H1 (cell line): ENCODE data around the gene GIMAP7. TPM values are rescaled to one million over a fixed set of nuclear protein-coding genes. Genes with fewer than 3 reads are reported as not detected.

Experiments
- CTCF ChIA-PET: fragments of 300-600 bp; sonication (Branson Sonifier 250); formaldehyde crosslinking; loops from one replicate; lab custom pipeline; 2021; ENCODE audit not compliant: partially characterized antibody; lab: Charles Lee
- POLR2A ChIA-PET: fragments of 300-600 bp; sonication (Branson Sonifier 250); formaldehyde crosslinking; loops from one replicate; lab custom pipeline; 2021; ENCODE audit warnings: inconsistent platforms; ENCODE audit not compliant: partially characterized antibody; lab: Charles Lee
- DNase-seq, 2 experiments: peaks; one replicate each; pipeline versions ENCODE4 v3.0.0 to v3.0.0-alpha.2; 2010 to 2022; ENCODE audit warnings: low spot score in 2 of 2, low read depth in 1 of 2, mixed read lengths in 1 of 2
- FAIRE-seq: peaks from 2 replicates; lab custom pipeline; 2011; peaks lifted over from hg19 to GRCh38; lab: Jason Lieb, UNC
- H2AFZ ChIP-seq: 2 replicates; pipeline ENCODE4 v1.8.1; 2012; ENCODE audit warnings: low read length, inconsistent platforms
- H2AK5ac ChIP-seq: 2 replicates; pipeline ENCODE4 v1.6.1; 2013; ENCODE audit warnings: low read depth, low read length
- H2BK120ac ChIP-seq: replicated peaks from 2 replicates; pipeline ENCODE3; 2013; ENCODE audit warnings: low read depth, low read length, inconsistent platforms
- H2BK12ac ChIP-seq: 2 replicates; pipeline ENCODE4 v1.6.1; 2013; ENCODE audit warnings: low read depth, low read length
- H2BK15ac ChIP-seq: 2 replicates; pipeline ENCODE4 v1.6.1; 2013; ENCODE audit warnings: low read length
- H2BK20ac ChIP-seq: 2 replicates; pipeline ENCODE4 v1.6.1; 2013; ENCODE audit warnings: low read length
- H2BK5ac ChIP-seq: 2 replicates; pipeline ENCODE4 v1.6.1; 2013; ENCODE audit warnings: low read depth, low read length
- H3K14ac ChIP-seq: 2 replicates; pipeline ENCODE4 v1.6.1; 2013; ENCODE audit warnings: inconsistent platforms; ENCODE audit not compliant: insufficient read length
- H3K18ac ChIP-seq: 2 replicates; pipeline ENCODE4 v1.6.1; 2013; ENCODE audit warnings: low read length; ENCODE audit errors: extremely low read depth
- H3K23ac ChIP-seq: 2 replicates; pipeline ENCODE4 v1.6.1; 2013; ENCODE audit warnings: inconsistent platforms; ENCODE audit not compliant: insufficient read length
- H3K23me2 ChIP-seq: 2 replicates; pipeline ENCODE4 v1.6.1; 2013; ENCODE audit warnings: low read depth, low read length
- H3K27ac ChIP-seq: 2 replicates; pipeline ENCODE4 v1.6.1; 2011; ENCODE audit warnings: low read depth, low read length, inconsistent platforms
- H3K27me3 ChIP-seq, 4 experiments: replicated peaks in 1 of 4; 1 replicate in 1 of 4; 2 replicates in 3 of 4; pipeline versions ENCODE4 v1.6.1 to v1.8.1; 2011 to 2013; ENCODE audit warnings: low read length in 3 of 4, mild to moderate bottlenecking in 3 of 4, inconsistent platforms in 2 of 4, mixed read lengths in 2 of 4, moderate library complexity in 1 of 4; ENCODE audit not compliant: control insufficient read depth in 3 of 4, insufficient read depth in 3 of 4; ENCODE audit errors: extremely low read depth in 1 of 4
- H3K36me3 ChIP-seq, 4 experiments: 2 replicates each; pipeline versions ENCODE4 v1.6.1 to v1.8.1; 2011 to 2013; ENCODE audit warnings: mild to moderate bottlenecking in 4 of 4, low read length in 3 of 4, moderate library complexity in 2 of 4, control low read depth in 1 of 4, inconsistent platforms in 1 of 4; ENCODE audit not compliant: insufficient read depth in 4 of 4, control insufficient read depth in 2 of 4
- H3K4ac ChIP-seq: replicated peaks from 2 replicates; pipeline ENCODE3; 2013; ENCODE audit warnings: low read length, low read depth, mixed read lengths, inconsistent platforms; ENCODE audit not compliant: insufficient read length
- H3K4me1 ChIP-seq, 4 experiments: replicated peaks in 1 of 4; 1 replicate in 1 of 4; 2 replicates in 3 of 4; pipeline versions ENCODE4 v1.6.1 to v1.8.1; 2011 to 2013; ENCODE audit warnings: low read length in 3 of 4, inconsistent platforms in 2 of 4, mixed read lengths in 1 of 4; ENCODE audit not compliant: insufficient read depth in 4 of 4, control insufficient read depth in 3 of 4
- H3K4me2 ChIP-seq, 2 experiments: 2 replicates each; pipeline versions ENCODE4 v1.6.1 to v1.8.1; 2011 to 2013; ENCODE audit warnings: low read depth in 2 of 2, low read length in 2 of 2, control low read depth in 1 of 2, inconsistent platforms in 1 of 2, mild to moderate bottlenecking in 1 of 2; ENCODE audit not compliant: insufficient read depth in 1 of 2
- H3K4me3 ChIP-seq, 4 experiments: fragments of 200-600, 300-600 bp in 1 of 4; sonication (generic), shearing (Covaris generic), sonication (Bioruptor Twin) in 1 of 4; 2 replicates each; pipeline versions ENCODE4 v1.5.1 to v1.8.1; 2011 to 2016; ENCODE audit warnings: low read length in 4 of 4, low read depth in 3 of 4, control low read depth in 2 of 4, inconsistent platforms in 2 of 4, mild to moderate bottlenecking in 2 of 4, mixed read lengths in 1 of 4, moderate library complexity in 1 of 4; ENCODE audit not compliant: insufficient read depth in 2 of 4; ENCODE audit errors: extremely low read depth in 1 of 4
- H3K56ac ChIP-seq: replicated peaks from 2 replicates; pipeline ENCODE3; 2013; ENCODE audit warnings: low read depth, mild to moderate bottlenecking, mixed read lengths, low read length, inconsistent platforms; ENCODE audit not compliant: insufficient read length
- H3K79me1 ChIP-seq: 2 replicates; pipeline ENCODE4 v1.6.1; 2013; ENCODE audit warnings: low read depth, low read length, control low read depth
- H3K79me2 ChIP-seq, 2 experiments: 2 replicates each; pipeline versions ENCODE4 v1.6.1 to v1.8.1; 2012 to 2013; ENCODE audit warnings: low read length in 2 of 2, mild to moderate bottlenecking in 2 of 2, inconsistent platforms in 1 of 2; ENCODE audit not compliant: insufficient read depth in 2 of 2, control insufficient read depth in 1 of 2
- H3K9ac ChIP-seq, 4 experiments: replicated peaks in 1 of 4; 1 replicate in 1 of 4; 2 replicates in 3 of 4; pipeline versions ENCODE4 v1.6.1 to v1.8.1; 2011 to 2013; ENCODE audit warnings: low read depth in 3 of 4, low read length in 3 of 4, control low read depth in 2 of 4, mild to moderate bottlenecking in 2 of 4, moderate library complexity in 2 of 4, inconsistent platforms in 1 of 4; ENCODE audit errors: extremely low read depth in 1 of 4
- H3K9me3 ChIP-seq, 2 experiments: 2 replicates each; pipeline versions ENCODE4 v1.6.1 to v1.8.1; 2012 to 2013; ENCODE audit warnings: mild to moderate bottlenecking in 2 of 2, moderate library complexity in 2 of 2, control low read depth in 1 of 2, inconsistent platforms in 1 of 2, low read depth in 1 of 2, low read length in 1 of 2, mixed read lengths in 1 of 2; ENCODE audit not compliant: insufficient read depth in 2 of 2
- H4K20me1 ChIP-seq, 2 experiments: replicated peaks in 1 of 2; 2 replicates each; pipeline versions ENCODE3 to v1.8.1; 2011 to 2013; ENCODE audit warnings: inconsistent platforms in 2 of 2, low read length in 2 of 2, mild to moderate bottlenecking in 1 of 2; ENCODE audit not compliant: insufficient read depth in 2 of 2, control insufficient read depth in 1 of 2
- H4K5ac ChIP-seq: 2 replicates; pipeline ENCODE4 v1.6.1; 2013; ENCODE audit warnings: low read length, low read depth, mixed read lengths, inconsistent platforms; ENCODE audit not compliant: insufficient read length
- H4K8ac ChIP-seq: 2 replicates; pipeline ENCODE4 v1.8.0; 2013; ENCODE audit warnings: mild to moderate bottlenecking, moderate library complexity, low read length, inconsistent platforms; ENCODE audit not compliant: insufficient read depth; ENCODE audit errors: extremely low read depth
- H4K91ac ChIP-seq: replicated peaks from 2 replicates; pipeline ENCODE3; 2013; ENCODE audit warnings: low read length, mixed read lengths, inconsistent platforms; ENCODE audit not compliant: insufficient read length
- BRCA1 ChIP-seq: IDR thresholded peaks from 2 replicates; pipeline ENCODE4 v1.6.1; 2012; ENCODE audit warnings: low read depth, low read length, improper control_type of control experiment
- CHD2 ChIP-seq: IDR thresholded peaks from 2 replicates; pipeline ENCODE4 v1.6.1; 2012; ENCODE audit warnings: low read length, improper control_type of control experiment
- CTBP2 ChIP-seq: IDR thresholded peaks from 2 replicates; pipeline ENCODE4 v1.7.0; 2011; ENCODE audit warnings: borderline replicate concordance, mild to moderate bottlenecking, moderate library complexity, mixed read lengths, low read length; ENCODE audit not compliant: insufficient read depth, insufficient read length
- FOSL1 ChIP-seq: IDR thresholded peaks from 2 replicates; pipeline ENCODE4 v1.6.1; 2011; ENCODE audit warnings: mild to moderate bottlenecking, low read depth, low read length, moderate library complexity; ENCODE audit not compliant: insufficient read depth
- HDAC6 ChIP-seq: IDR thresholded peaks from one replicate; pipeline ENCODE4 v1.7.1; 2012; ENCODE audit warnings: low read depth, mild to moderate bottlenecking, inconsistent platforms, low read length, moderate library complexity
- POU5F1 ChIP-seq: IDR thresholded peaks from 2 replicates; pipeline ENCODE4 v1.6.1; 2011; ENCODE audit warnings: low read depth, mild to moderate bottlenecking, low read length, moderate library complexity
- RFX5 ChIP-seq: IDR thresholded peaks from 2 replicates; pipeline ENCODE4 v1.6.1; 2011; ENCODE audit warnings: low read depth, low read length, improper control_type of control experiment, borderline replicate concordance
- SAP30 ChIP-seq: fragments of 300-600 bp; sonication (generic); IDR thresholded peaks from 2 replicates; pipeline ENCODE4 v1.7.1; 2012; ENCODE audit warnings: low read length, moderate library complexity, mild to moderate bottlenecking, inconsistent platforms; ENCODE audit not compliant: insufficient read depth, insufficient replicate concordance
- SP1 ChIP-seq: IDR thresholded peaks from 2 replicates; pipeline ENCODE4 v1.6.1; 2011; ENCODE audit warnings: low read depth, low read length
- SP4 ChIP-seq: IDR thresholded peaks from 2 replicates; pipeline ENCODE4 v1.6.1; 2012; ENCODE audit warnings: low read length, inconsistent platforms
- SRF ChIP-seq: IDR thresholded peaks from 2 replicates; pipeline ENCODE4 v1.6.1; 2011; ENCODE audit warnings: mild to moderate bottlenecking, low read depth, low read length, moderate library complexity
- YY1 ChIP-seq: IDR thresholded peaks from 2 replicates; pipeline ENCODE4 v1.6.1; 2011; ENCODE audit warnings: low read depth, mild to moderate bottlenecking, low read length
- WGBS, 2 experiments: shearing (Covaris generic) in 1 of 2; methylation state at CpG; one replicate each; pipeline versions ENCODE4 v1.1.6 to v1.1.7; 2013 to 2015; ENCODE audit warnings: low lambda C conversion rate in 2 of 2, mixed read lengths in 2 of 2, inconsistent platforms in 1 of 2, low coverage in 1 of 2, missing lambda C conversion rate in 1 of 2; ENCODE audit not compliant: insufficient replicate concordance in 2 of 2, insufficient coverage in 1 of 2, insufficient read length in 1 of 2; ENCODE audit errors: extremely low coverage in 1 of 2, missing lambda C conversion rate in 1 of 2; 5-methylcytosine and 5-hydroxymethylcytosine counted together
- polyA plus RNA-seq, 7 experiments: library from polyadenylated mRNA; depleted of rRNA in 3 of 7; stranded (reverse) in 5 of 7; unstranded in 2 of 7; fragments of >200 nt in 5 of 7; fragments of 200-250 nt in 2 of 7; gene quantifications; 1 replicate in 5 of 7; 2 replicates in 1 of 7; 4 replicates in 1 of 7; pipeline versions ENCODE4 v1.2.1 to v1.2.3, GENCODE V29; 2011 to 2013; ENCODE audit warnings: missing spikeins in 2 of 7, mixed read lengths in 2 of 7
- total RNA-seq: library from RNA; stranded (reverse); fragmentation: NEBNext Ultra II Directional; extraction: Animal tissue kit (Norgen Biotek cat#: 25700); gene quantifications from 2 replicates; pipeline ENCODE4 v1.2.1, GENCODE V29; 2021
- TF ChIP-seq, protein P1 (sequence below): IDR thresholded peaks from 2 replicates; pipeline ENCODE4 v1.6.1; 2012; ENCODE audit warnings: inconsistent platforms
- TF ChIP-seq, protein P2 (sequence below): IDR thresholded peaks from 2 replicates; pipeline ENCODE4 v1.6.1; 2011; ENCODE audit warnings: low read depth, mild to moderate bottlenecking, low read length; ENCODE audit not compliant: insufficient read depth

The GIMAP7 gene
- total and polyA plus RNA-seq, 2 of the 8 experiments (the other 6 are each of a cell fraction or from before 2014, with no cell fraction given), result not detected

DNA sequence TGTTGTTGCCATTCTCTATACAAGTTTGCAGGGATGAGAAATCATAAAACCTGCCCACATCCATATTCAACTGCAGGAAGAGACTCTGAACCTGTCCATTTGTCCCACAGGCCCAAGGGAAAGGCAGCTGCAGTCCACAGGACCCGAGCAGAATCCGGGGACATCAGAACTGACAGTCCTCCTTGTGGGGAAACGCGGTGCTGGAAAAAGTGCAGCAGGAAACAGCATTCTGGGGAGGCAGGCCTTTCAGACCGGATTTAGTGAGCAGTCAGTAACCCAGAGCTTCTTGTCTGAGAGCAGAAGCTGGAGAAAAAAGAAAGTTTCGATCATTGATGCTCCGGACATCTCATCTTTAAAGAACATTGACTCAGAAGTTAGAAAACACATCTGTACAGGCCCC lies 40.8 kb upstream of the GIMAP7 start:
- H3K4me1 ChIP-seq, result peaks cover 0 to 3% (median 0%) of the 10 kb centered on the region in 4 experiments; a peak in 1 of 7 replicates
- H3K4me3 ChIP-seq, result no peak overlapping the region
- H2BK120ac ChIP-seq, result no peak overlapping the region
- H3K14ac ChIP-seq, result no peak overlapping the region
- WGBS, 2 experiments, result 94% methylated on average over 7 of the region's 7 CpGs; no CpG with 5 or more reads in 1 of the 2 experiments
- no peaks in the 10 kb centered on the region for H3K79me1 ChIP-seq
- no peak overlapping the region for H3K18ac ChIP-seq
- no peak overlapping the region for H3K56ac ChIP-seq
- H4K8ac ChIP-seq, result no peak overlapping the region
- no peak overlapping the region for H2AK5ac ChIP-seq
- no peak overlapping the region for H2BK15ac ChIP-seq
- no peak overlapping the region for H2AFZ ChIP-seq
- H3K4me2 ChIP-seq, result no peak overlapping the region
- H3K9me3 ChIP-seq, result no peaks in the 10 kb centered on the region
- no peak overlapping the region for H3K23ac ChIP-seq
- no peak overlapping the region for H4K91ac ChIP-seq
- no peak overlapping the region for H2BK5ac ChIP-seq
- H4K20me1 ChIP-seq, result no peaks in the 10 kb centered on the region
- DNase-seq, result no peak
- CTCF ChIA-PET, result interaction anchor here (1.3 to 1.6 kb wide), 2 partner anchors 25 to 187 kb away, joined by 3 to 4 read pairs; no protein-coding TSS in a partner anchor
- no peak overlapping the region for H4K5ac ChIP-seq
- no peak overlapping the region for H3K9ac ChIP-seq
- H3K27ac ChIP-seq, result no peak overlapping the region
- POLR2A ChIA-PET, result no interaction called here
- no peaks in the 10 kb centered on the region for H3K27me3 ChIP-seq
- no peaks in the 10 kb centered on the region for H3K23me2 ChIP-seq
- no peaks in the 10 kb centered on the region for H3K36me3 ChIP-seq
- no peak overlapping the region for H2BK20ac ChIP-seq
- no peak overlapping the region for H3K4ac ChIP-seq
- FAIRE-seq, result no peak
- no peaks in the 10 kb centered on the region for H3K79me2 ChIP-seq
- no peak overlapping the region for H2BK12ac ChIP-seq
- TF ChIP-seq, protein P1, sequence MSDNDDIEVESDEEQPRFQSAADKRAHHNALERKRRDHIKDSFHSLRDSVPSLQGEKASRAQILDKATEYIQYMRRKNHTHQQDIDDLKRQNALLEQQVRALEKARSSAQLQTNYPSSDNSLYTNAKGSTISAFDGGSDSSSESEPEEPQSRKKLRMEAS, result no peak
- TF ChIP-seq SP4 (no peak), SAP30 (no peak), SRF (no peak), HDAC6 (no peak), CTBP2 (no peak), RFX5 (no peak), POU5F1 (no peak), YY1 (no peak), SP1 (no peak), CHD2 (no peak), BRCA1 (no peak), FOSL1 (no peak)
- TF ChIP-seq, protein P2, sequence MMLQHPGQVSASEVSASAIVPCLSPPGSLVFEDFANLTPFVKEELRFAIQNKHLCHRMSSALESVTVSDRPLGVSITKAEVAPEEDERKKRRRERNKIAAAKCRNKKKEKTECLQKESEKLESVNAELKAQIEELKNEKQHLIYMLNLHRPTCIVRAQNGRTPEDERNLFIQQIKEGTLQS, result no peak
